Osteocyte (in vitro differentiated cells): ENCODE data around the gene AP1AR. TPM values are rescaled to one million over a fixed set of nuclear protein-coding genes. Genes with fewer than 3 reads are reported as not detected.

Experiments used
- DNase-seq: peaks from one replicate; pipeline ENCODE4 v3.0.0; 2021; ENCODE audit warnings: mixed read lengths; ENCODE audit not compliant: unreplicated experiment; ENCODE audit errors: extremely low spot score
- H3K27ac Mint-ChIP-seq: one replicate; pipeline ENCODE4 v1.8.0; 2021; ENCODE audit warnings: mild to moderate bottlenecking, mixed read lengths; ENCODE audit not compliant: unreplicated experiment
- H3K27me3 Mint-ChIP-seq: one replicate; pipeline ENCODE4 v1.8.0; 2021; ENCODE audit warnings: mixed read lengths; ENCODE audit not compliant: unreplicated experiment
- H3K36me3 Mint-ChIP-seq: one replicate; pipeline ENCODE4 v1.8.0; 2021; ENCODE audit warnings: mixed read lengths; ENCODE audit not compliant: unreplicated experiment
- H3K4me1 Mint-ChIP-seq: one replicate; pipeline ENCODE4 v1.8.0; 2021; ENCODE audit warnings: mixed read lengths; ENCODE audit not compliant: unreplicated experiment
- H3K4me3 Mint-ChIP-seq: one replicate; pipeline ENCODE4 v1.8.0; 2021; ENCODE audit warnings: mild to moderate bottlenecking, moderate library complexity, mixed read lengths; ENCODE audit not compliant: unreplicated experiment
- H3K9me3 Mint-ChIP-seq: one replicate; pipeline ENCODE4 v1.8.0; 2021; ENCODE audit warnings: mixed read lengths; ENCODE audit not compliant: unreplicated experiment
- CTCF ChIP-seq: fragments of 200-600 bp; sonication (generic); IDR thresholded peaks from 2 replicates; pipeline ENCODE4 v1.5.0; 2021; ENCODE audit warnings: antibody characterized with exemption, mild to moderate bottlenecking, moderate library complexity
- total RNA-seq: library from RNA; stranded (reverse); gene quantifications from 2 replicates; pipeline ENCODE4 v1.2.1, GENCODE V29; 2021

AP1AR gene
- total RNA-seq, 1 donor from 2014 or later, result 13.4 TPM

GRCh38 chr4:112185740-112186670, 45.6 kb upstream of the AP1AR start:
- no peaks in the 10 kb centered on the region for H3K36me3 Mint-ChIP-seq
- no peaks in the 10 kb centered on the region for H3K4me1 Mint-ChIP-seq
- no peaks in the 10 kb centered on the region for H3K9me3 Mint-ChIP-seq
- no peak overlapping the region for H3K27ac Mint-ChIP-seq
- peaks cover 6% of the 10 kb centered on the region for H3K27me3 Mint-ChIP-seq
- DNase-seq, result no peak
- H3K4me3 Mint-ChIP-seq, result no peak overlapping the region
- TF ChIP-seq CTCF, result no peak

- H3K27me3 Mint-ChIP-seq, result no peaks in the 10 kb centered on the region
Observed at GRCh38 chr4:112189754-112190153, 41.8 kb upstream of the AP1AR start.

GRCh38 chr4:112190684-112191083, 40.9 kb upstream of the AP1AR start:
- no peak overlapping the region for H3K4me3 Mint-ChIP-seq

More at GRCh38 chr4:112189754-112190153, 41.8 kb upstream of the AP1AR start:
- DNase-seq, result no peak
- Mint-ChIP-seq H3K36me3 (no peaks in the 10 kb centered on the region), H3K4me1 (no peaks in the 10 kb centered on the region), H3K27ac (no peak overlapping the region), H3K4me3 (no peak overlapping the region), H3K9me3 (no peaks in the 10 kb centered on the region)
- no peak for TF ChIP-seq CTCF

GRCh38 chr4:112196461-112196860, 35.1 kb upstream of the AP1AR start:
- H3K36me3 Mint-ChIP-seq, result no peaks in the 10 kb centered on the region
- no peak overlapping the region for H3K27ac Mint-ChIP-seq
- peaks cover 13% of the 10 kb centered on the region for H3K27me3 Mint-ChIP-seq
- no peaks in the 10 kb centered on the region for H3K9me3 Mint-ChIP-seq
- no peak overlapping the region for H3K4me3 Mint-ChIP-seq
- no peak for TF ChIP-seq CTCF
- no peaks in the 10 kb centered on the region for H3K4me1 Mint-ChIP-seq
- no peak for DNase-seq

More at GRCh38 chr4:112190684-112191083, 40.9 kb upstream of the AP1AR start:
- no peaks in the 10 kb centered on the region for H3K4me1 Mint-ChIP-seq
- no peaks in the 10 kb centered on the region for H3K27me3 Mint-ChIP-seq
- H3K27ac Mint-ChIP-seq, result no peak overlapping the region
- no peaks in the 10 kb centered on the region for H3K9me3 Mint-ChIP-seq
- DNase-seq, result no peak
- no peaks in the 10 kb centered on the region for H3K36me3 Mint-ChIP-seq
- no peak for TF ChIP-seq CTCF

GRCh38 chr4:112199041-112199440, 32.5 kb upstream of the AP1AR start:
- H3K27me3 Mint-ChIP-seq, result peaks cover 13% of the 10 kb centered on the region
- H3K36me3 Mint-ChIP-seq, result no peaks in the 10 kb centered on the region
- TF ChIP-seq CTCF, result no peak
- no peak for DNase-seq
- H3K4me1 Mint-ChIP-seq, result no peaks in the 10 kb centered on the region
- H3K9me3 Mint-ChIP-seq, result no peaks in the 10 kb centered on the region
- no peak overlapping the region for H3K4me3 Mint-ChIP-seq
- H3K27ac Mint-ChIP-seq, result no peak overlapping the region
